ENCODE data around the gene OGFOD1.

DNA sequence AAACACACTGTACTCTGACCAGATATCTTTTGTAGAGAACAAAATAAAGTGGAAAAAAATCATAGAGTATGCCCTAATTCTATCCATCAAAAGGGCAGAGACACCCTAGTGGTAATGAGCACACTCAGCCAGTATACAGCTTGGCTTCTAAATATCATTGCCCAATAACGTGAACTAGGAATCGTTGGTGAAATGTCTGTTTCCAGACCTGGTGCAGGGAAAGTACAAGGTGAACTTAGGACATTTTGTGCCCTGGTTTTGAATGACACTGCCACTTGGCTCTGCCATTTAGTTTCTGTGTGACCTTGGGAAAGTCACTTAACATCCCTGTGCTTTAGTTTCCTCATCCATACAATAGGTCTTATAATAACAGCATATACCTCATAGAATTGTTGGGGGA is 39.7 kb upstream of the OGFOD1 start:
- no peak for TF ChIP-seq SIN3A (IDR thresholded peaks at IDR 0.05; ENCODE audit: borderline replicate concordance, insufficient read depth, low read length)
- TF ChIP-seq, protein P1, sequence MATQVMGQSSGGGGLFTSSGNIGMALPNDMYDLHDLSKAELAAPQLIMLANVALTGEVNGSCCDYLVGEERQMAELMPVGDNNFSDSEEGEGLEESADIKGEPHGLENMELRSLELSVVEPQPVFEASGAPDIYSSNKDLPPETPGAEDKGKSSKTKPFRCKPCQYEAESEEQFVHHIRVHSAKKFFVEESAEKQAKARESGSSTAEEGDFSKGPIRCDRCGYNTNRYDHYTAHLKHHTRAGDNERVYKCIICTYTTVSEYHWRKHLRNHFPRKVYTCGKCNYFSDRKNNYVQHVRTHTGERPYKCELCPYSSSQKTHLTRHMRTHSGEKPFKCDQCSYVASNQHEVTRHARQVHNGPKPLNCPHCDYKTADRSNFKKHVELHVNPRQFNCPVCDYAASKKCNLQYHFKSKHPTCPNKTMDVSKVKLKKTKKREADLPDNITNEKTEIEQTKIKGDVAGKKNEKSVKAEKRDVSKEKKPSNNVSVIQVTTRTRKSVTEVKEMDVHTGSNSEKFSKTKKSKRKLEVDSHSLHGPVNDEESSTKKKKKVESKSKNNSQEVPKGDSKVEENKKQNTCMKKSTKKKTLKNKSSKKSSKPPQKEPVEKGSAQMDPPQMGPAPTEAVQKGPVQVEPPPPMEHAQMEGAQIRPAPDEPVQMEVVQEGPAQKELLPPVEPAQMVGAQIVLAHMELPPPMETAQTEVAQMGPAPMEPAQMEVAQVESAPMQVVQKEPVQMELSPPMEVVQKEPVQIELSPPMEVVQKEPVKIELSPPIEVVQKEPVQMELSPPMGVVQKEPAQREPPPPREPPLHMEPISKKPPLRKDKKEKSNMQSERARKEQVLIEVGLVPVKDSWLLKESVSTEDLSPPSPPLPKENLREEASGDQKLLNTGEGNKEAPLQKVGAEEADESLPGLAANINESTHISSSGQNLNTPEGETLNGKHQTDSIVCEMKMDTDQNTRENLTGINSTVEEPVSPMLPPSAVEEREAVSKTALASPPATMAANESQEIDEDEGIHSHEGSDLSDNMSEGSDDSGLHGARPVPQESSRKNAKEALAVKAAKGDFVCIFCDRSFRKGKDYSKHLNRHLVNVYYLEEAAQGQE (IDR thresholded peaks at IDR 0.05; ENCODE audit: insufficient read depth in 1 of 2, low read depth in 2 of 2, low read length in 2 of 2): no peak

All from PFSK-1 (cell line).